NB4 (cell line): ENCODE measurements around the gene AK8.

Experiments used
- DNase-seq: peaks from one replicate; pipeline ENCODE4 v3.0.0; 2010; ENCODE audit warnings: low read depth
- H3K4me3 ChIP-seq: one replicate; pipeline ENCODE4 v1.5.1; 2011; ENCODE audit warnings: mild to moderate bottlenecking, low read depth, low read length, moderate library complexity
- CTCF ChIP-seq: IDR thresholded peaks from one replicate; pipeline ENCODE4 v1.5.1; 2012; ENCODE audit warnings: low read depth, low read length
- MAX ChIP-seq: IDR thresholded peaks from 2 replicates; pipeline ENCODE4 v1.6.1; 2011; ENCODE audit warnings: low read depth, low read length
- MYC ChIP-seq: IDR thresholded peaks from 2 replicates; pipeline ENCODE4 v1.6.1; 2011; ENCODE audit warnings: low read depth, low read length
- POLR2A ChIP-seq: IDR thresholded peaks from 2 replicates; pipeline ENCODE4 v1.6.1; 2011; ENCODE audit warnings: mild to moderate bottlenecking; ENCODE audit not compliant: insufficient read length; ENCODE audit errors: extremely low read depth

The AK8 gene

GRCh38 chr9:132885720-132886333 is 7.7 kb upstream of the AK8 start:
- TF ChIP-seq POLR2A (no peak), CTCF (no peak), MAX (no peak), MYC (no peak)
- H3K4me3 ChIP-seq = no peak overlapping the region
- DNase-seq = peak; percentile 68

- TF ChIP-seq CTCF = no peak
- TF ChIP-seq MAX = no peak
- no peak for TF ChIP-seq MYC
- no peak for TF ChIP-seq POLR2A
- DNase-seq = no peak
- H3K4me3 ChIP-seq = no peak overlapping the region
Observed at GRCh38 chr9:132883349-132884294, 5.5 kb upstream of the AK8 start.

- DNase-seq = peak; percentile 18
- H3K4me3 ChIP-seq = no peak overlapping the region
- TF ChIP-seq MAX = no peak
- TF ChIP-seq CTCF = no peak
- no peak for TF ChIP-seq MYC
Observed at GRCh38 chr9:132882616-132883015, 4.5 kb upstream of the AK8 start.

- DNase-seq = peak; percentile 92
- TF ChIP-seq POLR2A (no peak), MYC (peak; percentile 93), CTCF (no peak), MAX (peak; percentile 88)
- H3K4me3 ChIP-seq = no peak overlapping the region
Observed at GRCh38 chr9:132881826-132882225, 3.7 kb upstream of the AK8 start.

GRCh38 chr9:132880324-132880661 is 2.2 kb upstream of the AK8 start:
- peak; percentile 26 for DNase-seq
- no peak for TF ChIP-seq POLR2A
- H3K4me3 ChIP-seq = peak overlapping the region; percentile 9

GRCh38 chr9:132879457-132880323 is 1.6 kb upstream of the AK8 start:
- TF ChIP-seq MYC (peak; percentile 36; the same call in 1 of the 2 replicates), CTCF (no peak), MAX (peak; percentile 43; the same call in 1 of the 2 replicates)
- peak; percentile 89 for DNase-seq
- peak overlapping the region; percentile 83 for H3K4me3 ChIP-seq
